GM23248 (cell line): ENCODE data around the gene SEBOX.

ENCODE experiments used
- EZH2 ChIP-seq: fragments of 200-600 bp; sonication (generic); IDR thresholded peaks from 2 replicates; pipeline ENCODE4 v1.6.1; 2018; ENCODE audit warnings: antibody characterized with exemption, mild to moderate bottlenecking; ENCODE audit not compliant: insufficient read depth, poor library complexity, severe bottlenecking
- EZH2phosphoT487 ChIP-seq: fragments of 200-600 bp; sonication (generic); IDR thresholded peaks from 2 replicates; pipeline ENCODE4 v1.6.1; 2018; ENCODE audit warnings: antibody characterized with exemption, moderate library complexity, mild to moderate bottlenecking, low read depth; ENCODE audit not compliant: insufficient read depth

DNA sequence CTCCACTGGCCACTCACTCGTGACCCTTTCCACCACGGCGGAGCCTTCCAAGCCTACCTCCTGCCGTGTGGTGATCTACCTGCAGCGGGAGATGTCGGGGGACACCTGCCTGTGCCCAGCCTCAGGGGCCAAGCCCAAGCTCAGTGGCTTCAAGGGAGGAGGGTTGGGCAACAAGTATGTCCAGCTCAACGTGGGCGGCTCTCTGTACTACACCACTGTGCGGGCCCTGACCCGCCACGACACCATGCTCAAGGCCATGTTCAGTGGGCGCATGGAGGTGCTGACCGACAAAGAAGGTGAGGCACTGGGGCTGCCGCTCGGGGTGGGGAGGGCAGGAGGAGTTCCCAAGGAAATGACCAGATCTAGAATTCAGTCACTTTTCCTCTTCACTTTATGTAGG lies 25.6 kb downstream of the SEBOX start:
- no peak for TF ChIP-seq EZH2
- no peak for TF ChIP-seq EZH2phosphoT487
